Measurements from ENCODE around the gene NPAT.
A peak's percentile ranks its signal among the peaks of the same experiment; 100 is the strongest.

Gene NPAT

GRCh38 chr11:108206969-108207682, 15.3 kb downstream of the NPAT start:
- no peak overlapping the region for H3K4me3 ChIP-seq (ENCODE audit: low read length)
- no peak for DNase-seq (ENCODE audit: low read depth)
- TF ChIP-seq, protein P1, sequence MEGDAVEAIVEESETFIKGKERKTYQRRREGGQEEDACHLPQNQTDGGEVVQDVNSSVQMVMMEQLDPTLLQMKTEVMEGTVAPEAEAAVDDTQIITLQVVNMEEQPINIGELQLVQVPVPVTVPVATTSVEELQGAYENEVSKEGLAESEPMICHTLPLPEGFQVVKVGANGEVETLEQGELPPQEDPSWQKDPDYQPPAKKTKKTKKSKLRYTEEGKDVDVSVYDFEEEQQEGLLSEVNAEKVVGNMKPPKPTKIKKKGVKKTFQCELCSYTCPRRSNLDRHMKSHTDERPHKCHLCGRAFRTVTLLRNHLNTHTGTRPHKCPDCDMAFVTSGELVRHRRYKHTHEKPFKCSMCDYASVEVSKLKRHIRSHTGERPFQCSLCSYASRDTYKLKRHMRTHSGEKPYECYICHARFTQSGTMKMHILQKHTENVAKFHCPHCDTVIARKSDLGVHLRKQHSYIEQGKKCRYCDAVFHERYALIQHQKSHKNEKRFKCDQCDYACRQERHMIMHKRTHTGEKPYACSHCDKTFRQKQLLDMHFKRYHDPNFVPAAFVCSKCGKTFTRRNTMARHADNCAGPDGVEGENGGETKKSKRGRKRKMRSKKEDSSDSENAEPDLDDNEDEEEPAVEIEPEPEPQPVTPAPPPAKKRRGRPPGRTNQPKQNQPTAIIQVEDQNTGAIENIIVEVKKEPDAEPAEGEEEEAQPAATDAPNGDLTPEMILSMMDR (conservative IDR thresholded peaks at IDR 0.05; ENCODE audit: low read length) = no peak

- TF ChIP-seq, protein P1 (conservative IDR thresholded peaks at IDR 0.05; ENCODE audit: low read length) = no peak
- no peak for DNase-seq (ENCODE audit: low read depth)
- no peak overlapping the region for H3K4me3 ChIP-seq (ENCODE audit: low read length)
These were observed 16.3 kb downstream of the NPAT start for GRCh38 chr11:108206171-108206570.

DNA sequence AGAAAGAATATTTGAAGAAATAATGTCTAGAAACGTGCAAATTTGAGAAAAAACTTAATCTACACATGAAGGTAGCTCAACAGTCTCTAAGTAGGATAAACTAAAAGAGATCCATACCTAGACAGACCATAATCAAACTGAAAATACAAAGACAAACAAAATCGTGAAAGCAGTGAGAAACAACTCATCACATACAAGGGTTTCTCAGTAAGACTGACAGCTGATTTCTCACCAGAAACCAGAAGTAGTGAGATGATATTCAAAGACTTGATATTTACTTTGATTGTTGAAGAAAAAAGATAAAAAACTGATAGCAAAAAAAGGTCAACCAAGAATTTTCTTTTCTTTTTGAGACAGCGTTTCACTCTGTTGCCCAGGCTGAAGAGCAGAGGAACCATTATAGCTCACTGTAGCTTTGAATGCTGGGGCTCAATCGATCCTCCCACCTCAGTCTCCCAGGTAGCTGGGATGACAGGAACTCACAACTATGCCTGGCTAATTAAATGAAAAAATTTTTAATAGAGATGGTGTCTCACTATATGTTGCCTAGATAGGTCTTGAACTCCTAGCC, 17.4 kb downstream of the NPAT start:
- DNase-seq (ENCODE audit: low read depth) = no peak
- H3K4me3 ChIP-seq (ENCODE audit: low read length) = no peak overlapping the region
- TF ChIP-seq, protein P1 (conservative IDR thresholded peaks at IDR 0.05; ENCODE audit: low read length) = no peak

GRCh38 chr11:108204376-108204775, 18.1 kb downstream of the NPAT start:
- TF ChIP-seq, protein P1 (conservative IDR thresholded peaks at IDR 0.05; ENCODE audit: low read length) = no peak
- no peak for DNase-seq (ENCODE audit: low read depth)
- H3K4me3 ChIP-seq (ENCODE audit: low read length) = no peak overlapping the region

- DNase-seq (ENCODE audit: low read depth) = no peak
- TF ChIP-seq, protein P1 (conservative IDR thresholded peaks at IDR 0.05; ENCODE audit: low read length) = no peak
These were observed 19.4 kb downstream of the NPAT start for GRCh38 chr11:108203075-108203474.

GRCh38 chr11:108199446-108200321, 22.8 kb downstream of the NPAT start:
- DNase-seq (ENCODE audit: low read depth) = peak; percentile 42
- H3K4me3 ChIP-seq (ENCODE audit: low read length) = no peak overlapping the region
- TF ChIP-seq, protein P1 (conservative IDR thresholded peaks at IDR 0.05; ENCODE audit: low read length) = no peak

More at GRCh38 chr11:108203075-108203474, 19.4 kb downstream of the NPAT start:
- H3K4me3 ChIP-seq (ENCODE audit: low read length) = no peak overlapping the region

All from AG10803 (cell line).